ENCODE results near the gene PHEX.
"Not testable (repeated sequence)": the region's sequence is repeated elsewhere in the genome, so short reads cannot be mapped to it uniquely, and the experiment has no call there.

Gene PHEX

DNA sequence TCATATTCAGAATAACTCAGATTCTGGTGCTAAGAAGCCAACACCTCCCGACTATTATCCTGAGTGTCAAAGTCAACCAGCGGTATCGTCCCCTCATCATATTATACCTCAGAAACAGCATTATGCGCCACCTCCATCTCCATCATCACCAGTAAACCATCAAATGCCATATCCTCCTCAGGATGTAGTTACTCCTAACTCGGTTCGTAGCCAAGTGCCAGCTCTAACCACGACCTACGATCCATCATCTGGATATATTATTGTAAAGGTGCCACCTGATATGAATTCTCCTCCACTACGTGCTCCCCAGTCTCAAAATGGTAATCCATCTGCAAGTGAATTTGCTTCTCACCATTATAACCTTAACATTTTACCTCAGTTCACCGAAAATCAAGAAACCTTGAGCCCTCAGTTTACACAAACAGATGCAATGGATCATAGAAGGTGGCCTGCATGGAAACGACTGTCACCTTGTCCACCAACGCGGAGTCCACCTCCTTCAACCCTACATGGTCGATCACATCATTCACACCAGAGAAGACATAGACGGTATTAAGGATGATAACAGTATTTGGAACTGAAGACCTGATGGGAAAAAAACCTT is 241.7 kb downstream of the PHEX start:
- TF ChIP-seq, protein P1, sequence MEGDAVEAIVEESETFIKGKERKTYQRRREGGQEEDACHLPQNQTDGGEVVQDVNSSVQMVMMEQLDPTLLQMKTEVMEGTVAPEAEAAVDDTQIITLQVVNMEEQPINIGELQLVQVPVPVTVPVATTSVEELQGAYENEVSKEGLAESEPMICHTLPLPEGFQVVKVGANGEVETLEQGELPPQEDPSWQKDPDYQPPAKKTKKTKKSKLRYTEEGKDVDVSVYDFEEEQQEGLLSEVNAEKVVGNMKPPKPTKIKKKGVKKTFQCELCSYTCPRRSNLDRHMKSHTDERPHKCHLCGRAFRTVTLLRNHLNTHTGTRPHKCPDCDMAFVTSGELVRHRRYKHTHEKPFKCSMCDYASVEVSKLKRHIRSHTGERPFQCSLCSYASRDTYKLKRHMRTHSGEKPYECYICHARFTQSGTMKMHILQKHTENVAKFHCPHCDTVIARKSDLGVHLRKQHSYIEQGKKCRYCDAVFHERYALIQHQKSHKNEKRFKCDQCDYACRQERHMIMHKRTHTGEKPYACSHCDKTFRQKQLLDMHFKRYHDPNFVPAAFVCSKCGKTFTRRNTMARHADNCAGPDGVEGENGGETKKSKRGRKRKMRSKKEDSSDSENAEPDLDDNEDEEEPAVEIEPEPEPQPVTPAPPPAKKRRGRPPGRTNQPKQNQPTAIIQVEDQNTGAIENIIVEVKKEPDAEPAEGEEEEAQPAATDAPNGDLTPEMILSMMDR (IDR thresholded peaks at IDR 0.05; ENCODE audit: insufficient read depth, low read depth, low read length, missing control alignments) = no peak

DNA sequence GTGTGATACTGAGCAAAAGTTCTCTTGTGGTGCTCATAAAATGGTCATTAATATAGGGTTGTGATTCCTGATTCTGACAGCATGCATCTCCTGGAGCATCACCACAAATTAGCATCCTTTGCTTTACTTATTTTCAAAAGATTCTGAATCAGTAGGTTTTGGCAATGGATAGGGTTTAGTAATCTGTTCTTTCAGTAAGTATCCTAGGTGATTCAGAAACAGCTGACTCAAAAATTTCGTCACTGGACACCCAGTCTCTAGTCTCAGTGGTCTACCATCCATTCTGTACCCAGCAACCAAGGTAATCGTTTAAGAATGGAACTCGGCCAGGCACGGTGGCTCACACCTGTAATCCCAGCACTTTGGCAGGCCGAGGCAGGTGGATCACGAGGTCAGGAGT is 244.7 kb downstream of the PHEX start:
- TF ChIP-seq, protein P1 (IDR thresholded peaks at IDR 0.05; ENCODE audit: insufficient read depth, low read depth, low read length, missing control alignments) = no peak
- H3K4me3 ChIP-seq (ENCODE audit: low read length) = no peak overlapping the region
- peak; percentile 24 for DNase-seq (ENCODE audit: low read depth)

More for the DNA sequence above, 241.7 kb downstream of the PHEX start:
- no peak overlapping the region for H3K4me3 ChIP-seq (ENCODE audit: low read length)
- DNase-seq (ENCODE audit: low read depth) = no peak

DNA sequence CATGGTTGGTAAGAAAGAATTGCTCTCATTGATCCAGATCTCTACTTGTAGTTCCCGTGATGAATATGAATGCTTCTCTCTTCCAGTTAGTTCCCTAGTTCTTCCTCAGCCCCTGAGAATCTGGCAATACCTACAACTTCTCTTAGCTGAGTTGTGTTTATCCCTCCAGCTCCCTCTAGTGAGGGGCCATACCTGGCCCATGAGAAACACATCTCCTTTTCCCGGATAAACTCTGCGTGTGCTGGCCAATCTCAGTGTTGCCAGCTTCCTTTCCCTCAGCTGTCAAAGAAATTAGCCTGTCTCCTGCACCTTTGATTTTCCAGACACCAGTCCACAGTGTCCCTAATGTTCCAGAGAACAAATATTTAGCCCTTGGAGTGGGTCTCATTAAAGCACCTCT is 246.2 kb downstream of the PHEX start:
- H3K4me3 ChIP-seq (ENCODE audit: low read length) = no peak overlapping the region
- DNase-seq (ENCODE audit: low read depth) = peak; percentile 27

DNA sequence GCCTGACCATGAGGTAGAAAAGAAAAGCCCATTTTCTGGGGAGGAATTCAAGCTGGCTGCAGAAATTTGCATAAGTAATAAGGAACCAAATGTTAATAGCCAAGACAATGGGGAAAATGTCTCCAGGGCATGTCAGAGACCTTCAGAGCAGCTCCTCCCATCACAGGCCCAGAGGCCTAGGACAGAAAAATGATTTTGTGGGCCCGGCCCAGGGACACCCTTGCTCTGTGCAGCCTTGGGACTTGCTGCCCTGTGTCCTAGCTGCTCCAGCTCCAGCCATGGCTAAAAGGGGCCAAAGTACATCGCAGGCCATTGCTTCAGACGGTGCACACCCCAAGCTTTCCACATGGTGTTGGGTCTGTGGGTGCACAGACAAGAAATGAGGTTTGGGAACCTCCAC is 257.1 kb downstream of the PHEX start:
- DNase-seq (ENCODE audit: low read depth); H3K4me3 ChIP-seq (ENCODE audit: low read length): not testable (repeated sequence)

More for the DNA sequence above, 246.2 kb downstream of the PHEX start:
- TF ChIP-seq, protein P1 (IDR thresholded peaks at IDR 0.05; ENCODE audit: insufficient read depth, low read depth, low read length, missing control alignments) = peak; percentile 36

DNA sequence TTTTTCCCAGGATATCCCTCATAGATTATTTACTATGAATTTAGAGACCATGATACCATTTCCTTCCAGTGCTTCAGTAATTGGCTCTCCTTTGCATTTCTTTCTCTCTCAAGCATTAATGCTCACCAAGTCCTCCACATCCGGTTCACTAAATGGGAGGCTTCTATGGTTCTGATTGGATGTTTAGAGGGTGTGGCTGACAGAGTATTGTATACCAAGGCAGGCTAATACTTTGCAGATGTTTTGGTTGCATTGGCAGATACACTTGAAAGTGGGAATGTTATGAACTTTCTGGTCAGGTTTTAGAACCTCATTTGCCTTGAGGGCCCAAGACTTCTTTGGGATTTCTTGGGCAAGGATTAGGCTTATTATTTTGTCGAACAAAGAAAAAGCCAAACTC is 264.7 kb downstream of the PHEX start:
- TF ChIP-seq, protein P1 (IDR thresholded peaks at IDR 0.05; ENCODE audit: insufficient read depth, low read depth, low read length, missing control alignments) = no peak
- no peak overlapping the region for H3K4me3 ChIP-seq (ENCODE audit: low read length)
- no peak for DNase-seq (ENCODE audit: low read depth)

DNA sequence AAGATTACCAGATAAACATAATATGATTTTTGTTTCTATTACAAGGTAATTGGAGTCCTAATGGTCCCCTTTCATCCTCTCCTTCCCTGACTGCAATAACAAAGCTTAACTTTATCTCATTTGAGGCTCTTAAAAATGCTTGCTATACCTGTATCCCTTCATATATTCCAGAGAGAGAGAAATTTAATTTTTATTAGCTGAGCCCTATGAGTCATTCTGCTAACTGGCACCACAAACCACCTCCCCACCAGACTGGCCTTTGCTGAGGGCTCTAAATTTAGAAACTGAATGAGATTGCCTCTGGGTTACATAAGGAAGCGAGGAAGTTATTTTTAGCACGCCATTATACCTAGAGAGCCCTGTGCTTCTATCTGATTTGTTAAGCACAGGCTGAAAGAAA is 268.0 kb downstream of the PHEX start:
- TF ChIP-seq, protein P1 (IDR thresholded peaks at IDR 0.05; ENCODE audit: insufficient read depth, low read depth, low read length, missing control alignments) = no peak
- H3K4me3 ChIP-seq (ENCODE audit: low read length) = no peak overlapping the region
- peak; percentile 65 for DNase-seq (ENCODE audit: low read depth)
